ENCODE results near the gene ACIN1.

ACIN1 gene

DNA sequence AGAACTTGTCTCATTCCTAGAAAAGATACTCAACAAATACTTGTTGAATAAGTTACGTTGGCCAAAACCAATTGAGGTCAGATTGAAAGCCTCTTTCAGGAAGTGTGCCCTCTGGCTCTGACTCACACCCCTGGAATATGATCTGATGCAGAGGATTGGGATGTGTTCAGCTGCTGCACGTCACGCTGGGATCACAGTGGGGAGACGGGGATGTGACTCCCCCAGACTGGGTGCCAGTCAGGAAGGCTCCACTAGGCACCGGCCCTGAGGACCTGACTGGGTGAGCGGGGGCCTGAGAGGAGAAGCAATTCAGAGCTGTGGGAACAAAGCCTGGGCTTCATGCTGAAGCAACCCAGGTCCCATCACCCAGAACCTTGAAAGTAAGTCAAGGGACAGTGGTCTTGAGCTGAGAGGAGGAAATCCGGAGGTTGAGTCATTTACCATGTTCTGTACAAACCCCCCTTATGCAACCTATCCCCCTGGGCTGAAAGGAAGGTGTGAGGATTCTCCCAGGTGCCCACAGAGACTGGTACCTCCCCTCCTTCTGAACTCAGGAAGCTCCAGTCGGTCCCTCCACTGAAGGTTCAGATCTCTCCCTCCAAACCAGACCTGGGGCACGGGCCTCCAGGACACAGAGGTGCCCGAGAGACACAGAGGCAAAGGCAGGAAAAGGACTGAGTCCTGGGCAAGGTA lies 20.2 kb upstream of the ACIN1 start:
- TF ChIP-seq, protein P1, sequence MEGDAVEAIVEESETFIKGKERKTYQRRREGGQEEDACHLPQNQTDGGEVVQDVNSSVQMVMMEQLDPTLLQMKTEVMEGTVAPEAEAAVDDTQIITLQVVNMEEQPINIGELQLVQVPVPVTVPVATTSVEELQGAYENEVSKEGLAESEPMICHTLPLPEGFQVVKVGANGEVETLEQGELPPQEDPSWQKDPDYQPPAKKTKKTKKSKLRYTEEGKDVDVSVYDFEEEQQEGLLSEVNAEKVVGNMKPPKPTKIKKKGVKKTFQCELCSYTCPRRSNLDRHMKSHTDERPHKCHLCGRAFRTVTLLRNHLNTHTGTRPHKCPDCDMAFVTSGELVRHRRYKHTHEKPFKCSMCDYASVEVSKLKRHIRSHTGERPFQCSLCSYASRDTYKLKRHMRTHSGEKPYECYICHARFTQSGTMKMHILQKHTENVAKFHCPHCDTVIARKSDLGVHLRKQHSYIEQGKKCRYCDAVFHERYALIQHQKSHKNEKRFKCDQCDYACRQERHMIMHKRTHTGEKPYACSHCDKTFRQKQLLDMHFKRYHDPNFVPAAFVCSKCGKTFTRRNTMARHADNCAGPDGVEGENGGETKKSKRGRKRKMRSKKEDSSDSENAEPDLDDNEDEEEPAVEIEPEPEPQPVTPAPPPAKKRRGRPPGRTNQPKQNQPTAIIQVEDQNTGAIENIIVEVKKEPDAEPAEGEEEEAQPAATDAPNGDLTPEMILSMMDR (conservative IDR thresholded peaks at IDR 0.05), result no peak
- TF ChIP-seq ZFX (IDR thresholded peaks at IDR 0.05), result no peak
- H3K27ac ChIP-seq, result no peak overlapping the region

DNA sequence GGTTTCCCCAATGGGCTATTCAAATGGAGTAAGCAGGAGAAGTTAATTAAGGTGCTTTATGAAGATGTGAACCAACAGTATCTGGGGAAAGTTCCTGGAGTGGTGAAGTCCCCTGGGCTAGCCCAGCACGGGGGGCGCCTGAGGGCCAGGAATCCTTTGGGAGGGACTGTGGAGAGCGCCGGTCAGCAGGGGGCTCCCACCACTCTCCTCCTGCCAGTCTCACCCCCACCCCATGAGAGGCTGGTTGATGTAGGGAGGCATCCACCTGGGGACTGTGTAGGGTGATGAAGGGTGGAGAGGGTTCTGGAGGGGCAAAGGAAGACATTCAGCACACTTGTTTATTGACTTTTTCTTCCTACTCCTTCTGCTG lies 19.7 kb upstream of the ACIN1 start:
- H3K27ac ChIP-seq, result no peak overlapping the region

DNA sequence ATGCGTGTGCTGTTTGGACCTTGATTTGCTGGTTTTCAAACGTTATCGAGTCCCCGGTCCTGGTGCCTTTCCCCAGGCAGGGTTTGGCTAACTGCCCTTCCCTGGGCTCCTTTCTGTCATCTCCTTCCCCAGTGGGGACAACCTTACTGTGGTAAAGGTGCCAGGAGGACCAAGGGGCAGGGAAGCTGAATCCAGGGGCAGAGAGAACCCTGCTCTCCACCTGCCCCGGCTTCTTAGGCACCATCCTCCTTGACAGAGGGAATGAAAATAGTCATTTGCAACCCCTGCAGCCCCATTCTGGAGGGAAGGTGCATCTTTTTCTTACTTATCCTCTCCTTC lies 19.2 kb upstream of the ACIN1 start:
- TF ChIP-seq ZFX (IDR thresholded peaks at IDR 0.05), result no peak
- TF ChIP-seq, protein P1 (conservative IDR thresholded peaks at IDR 0.05), result no peak
- H3K27ac ChIP-seq, result no peak overlapping the region

More for the DNA sequence above, 19.7 kb upstream of the ACIN1 start:
- no peak for TF ChIP-seq ZFX (IDR thresholded peaks at IDR 0.05)
- TF ChIP-seq, protein P1 (conservative IDR thresholded peaks at IDR 0.05), result no peak

DNA sequence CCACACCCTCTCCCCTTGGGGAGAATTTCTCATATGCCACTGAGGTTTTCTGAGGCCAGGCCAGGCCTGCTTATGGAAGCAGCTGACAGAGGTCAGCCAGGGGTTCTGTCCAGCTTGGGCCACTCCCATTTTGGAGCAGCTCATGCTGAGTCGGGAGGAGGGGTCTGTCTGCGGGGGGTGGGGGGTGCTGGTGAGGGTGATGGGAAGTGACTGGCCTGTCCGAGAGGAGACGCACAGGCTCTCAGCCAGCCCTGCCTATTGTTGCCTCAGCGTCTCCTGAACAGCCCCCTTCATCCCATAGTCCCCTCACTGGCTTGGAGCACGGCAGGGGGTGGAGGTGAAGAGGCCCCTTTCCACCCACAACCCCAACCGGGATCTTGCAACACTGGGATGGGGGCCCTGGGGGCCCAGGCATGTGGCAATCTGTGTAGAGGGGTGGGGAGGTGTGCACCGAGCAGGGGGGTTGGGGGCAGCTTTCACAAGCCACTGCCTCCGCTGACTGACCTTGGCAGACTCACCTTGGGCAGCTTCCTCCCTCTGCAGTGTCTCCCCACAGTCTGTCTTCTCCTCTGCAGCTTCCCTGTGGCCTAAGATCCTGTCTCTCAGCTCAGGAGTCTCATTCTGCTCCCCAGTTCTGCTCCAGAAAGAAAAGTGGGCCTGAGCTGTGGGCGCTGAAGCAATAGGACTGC lies 18.6 kb upstream of the ACIN1 start:
- no peak overlapping the region for H3K27ac ChIP-seq
- no peak for TF ChIP-seq ZFX (IDR thresholded peaks at IDR 0.05)
- TF ChIP-seq, protein P1 (conservative IDR thresholded peaks at IDR 0.05), result no peak

DNA sequence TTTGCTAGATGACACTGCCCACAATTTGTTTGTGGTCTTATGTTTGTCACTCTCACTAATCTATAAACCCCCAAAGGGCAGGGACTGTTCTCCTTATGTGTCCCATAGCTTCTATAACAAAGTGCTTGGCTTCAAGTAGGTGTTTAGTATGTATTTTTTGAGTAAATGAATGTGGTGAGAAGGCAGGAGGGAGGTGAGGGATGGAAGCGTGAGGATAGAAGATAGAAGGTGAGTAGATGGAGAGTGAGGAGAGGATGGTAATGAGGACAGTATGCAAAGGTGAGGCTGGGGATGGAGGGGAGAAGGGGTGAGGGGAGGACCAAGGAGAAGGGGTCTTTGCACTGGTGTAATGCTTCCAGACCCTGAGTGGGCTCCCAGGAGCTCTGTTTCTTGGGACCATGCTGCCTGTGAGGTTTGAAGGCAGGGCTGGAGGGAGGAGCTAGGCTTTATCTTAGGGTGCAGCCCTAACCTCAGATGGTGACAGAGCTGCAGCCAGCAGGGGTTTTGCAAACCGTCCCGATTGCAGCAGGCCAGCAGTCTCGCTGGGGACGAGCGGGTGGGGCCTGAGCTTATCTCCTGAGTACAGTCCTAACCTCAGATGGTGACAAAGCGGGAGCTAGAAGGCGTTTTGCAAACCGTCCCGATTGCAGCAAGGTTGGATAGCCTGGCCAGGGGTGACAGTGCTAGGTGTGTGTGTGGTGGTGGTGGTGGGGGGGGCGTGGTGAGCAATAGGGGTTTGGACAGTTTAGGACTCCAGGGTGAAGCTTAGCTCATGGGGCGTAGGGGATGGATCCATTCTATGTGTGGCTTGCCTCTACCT lies 17.6 kb upstream of the ACIN1 start:
- no peak for TF ChIP-seq ZFX (IDR thresholded peaks at IDR 0.05)
- TF ChIP-seq, protein P1 (conservative IDR thresholded peaks at IDR 0.05), result no peak
- no peak overlapping the region for H3K27ac ChIP-seq

DNA sequence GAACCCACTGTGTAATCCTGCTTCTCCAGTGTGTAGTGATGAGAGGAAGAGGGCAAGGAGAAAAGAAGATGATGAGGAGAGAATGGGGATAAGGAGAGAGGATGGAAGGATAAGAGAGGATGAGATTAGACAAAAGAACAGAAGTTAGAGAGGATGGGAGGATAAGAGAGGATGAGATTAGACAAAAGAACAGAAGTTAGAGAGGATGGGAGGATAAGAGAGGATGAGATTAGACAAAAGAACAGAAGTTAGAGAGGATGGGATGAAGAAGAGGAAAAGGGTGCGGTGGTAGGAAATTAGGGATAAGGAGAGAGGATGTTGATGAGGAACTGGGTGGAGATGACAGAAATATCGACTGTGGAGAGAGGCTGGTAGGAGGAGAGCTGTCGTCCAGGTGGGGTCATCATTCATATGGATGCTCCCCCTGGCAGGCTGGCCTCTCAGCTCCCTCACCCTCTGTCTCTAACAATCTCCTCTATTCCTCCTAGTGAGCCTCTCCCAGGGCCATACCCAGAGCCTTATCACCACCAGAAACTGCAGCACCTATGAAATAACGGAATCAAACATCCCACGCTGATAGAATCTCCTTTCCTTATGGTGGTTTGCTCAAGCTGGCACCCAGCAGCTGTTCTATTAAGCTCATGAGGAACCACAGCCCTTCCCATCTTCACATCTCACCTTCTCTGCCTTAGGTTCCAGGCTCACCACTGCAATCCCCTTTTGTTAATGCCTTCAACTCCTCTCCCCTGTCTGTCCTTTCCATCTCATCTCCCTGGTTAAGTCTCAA lies 15.8 kb upstream of the ACIN1 start:
- H3K27ac ChIP-seq, result no peak overlapping the region
- TF ChIP-seq ZFX (IDR thresholded peaks at IDR 0.05), result no peak
- TF ChIP-seq, protein P1 (conservative IDR thresholded peaks at IDR 0.05), result no peak

Measured in C4-2B (cell line).